Activated CD8-positive, alpha-beta T cell treated with anti-CD3 and anti-CD28 coated beads, Interleukin-2, amount 10 ng/mL, durations not matched to agents 7 days and 5 days (primary cell): ENCODE results near the gene GEMIN7. TPM values are rescaled to one million over a fixed set of nuclear protein-coding genes. Genes with fewer than 3 reads are reported as not detected.

Experiments
- ATAC-seq: fragments of 150-1000 bp; cut with Tn5 transposase; one replicate; pipeline ENCODE4 v1.10.0; 2021; ENCODE audit warnings: moderate library complexity
- CTCF ChIA-PET: fragments of 350-600 bp; sonication (Branson Sonifier 250); formaldehyde crosslinking; loops from one replicate; lab custom pipeline; 2021; ENCODE audit warnings: antibody characterized with exemption; lab: Charles Lee
- POLR2A ChIA-PET: fragments of 350-600 bp; sonication (Branson Sonifier 250); formaldehyde crosslinking; loops from one replicate; lab custom pipeline; 2021; ENCODE audit warnings: antibody characterized with exemption; lab: Charles Lee
- DNase-seq: peaks from one replicate; pipeline ENCODE4 v3.0.0-alpha.2; 2020
- H3K27ac Mint-ChIP-seq: one replicate; pipeline ENCODE4 v1.8.0; 2021; ENCODE audit warnings: mild to moderate bottlenecking, mixed read lengths
- H3K27me3 Mint-ChIP-seq: one replicate; pipeline ENCODE4 v1.8.0; 2021; ENCODE audit warnings: low read depth, mixed read lengths
- H3K36me3 Mint-ChIP-seq: one replicate; pipeline ENCODE4 v1.8.0; 2021; ENCODE audit warnings: low read depth, mixed read lengths
- H3K4me1 Mint-ChIP-seq: one replicate; pipeline ENCODE4 v1.8.0; 2021; ENCODE audit warnings: low read depth, mixed read lengths
- H3K4me3 Mint-ChIP-seq: one replicate; pipeline ENCODE4 v1.8.0; 2021; ENCODE audit warnings: mild to moderate bottlenecking, mixed read lengths
- H3K9me3 Mint-ChIP-seq: one replicate; pipeline ENCODE4 v1.8.0; 2022; ENCODE audit warnings: mixed read lengths; ENCODE audit not compliant: insufficient read depth
- total RNA-seq, 2 experiments: library from RNA; stranded (reverse); gene quantifications; one replicate each; pipeline ENCODE4 v1.2.3, GENCODE V29; 2021

GEMIN7 gene
- total RNA-seq, 2 experiments from 2014 or later, result 30.2 to 31.7 TPM

- Mint-ChIP-seq H3K4me3 (no peak overlapping the region), H3K4me1 (peaks cover 36% of the 10 kb centered on the region)
Measured at GRCh38 chr19:45046355-45046754, 32.7 kb upstream of the GEMIN7 start.

GRCh38 chr19:45047188-45047797 is 31.8 kb upstream of the GEMIN7 start:
- H3K4me1 Mint-ChIP-seq, result peaks cover 29% of the 10 kb centered on the region
- no peaks in the 10 kb centered on the region for H3K9me3 Mint-ChIP-seq
- H3K36me3 Mint-ChIP-seq, result peaks cover 40% of the 10 kb centered on the region
- POLR2A ChIA-PET, result no interaction called here
- peak overlapping the region; percentile 85 for H3K27ac Mint-ChIP-seq
- ATAC-seq (no peak), DNase-seq (no peak)
- CTCF ChIA-PET, result interaction anchor here (1.2 to 3.6 kb wide), 2 partner anchors 12 to 131 kb away, joined by 3 to 24 read pairs; partner anchors contain the start of genes BLOC1S3 and TRAPPC6A
- H3K27me3 Mint-ChIP-seq, result no peaks in the 10 kb centered on the region
- H3K4me3 Mint-ChIP-seq, result peak overlapping the region; percentile 67

More at GRCh38 chr19:45046355-45046754, 32.7 kb upstream of the GEMIN7 start:
- no peaks in the 10 kb centered on the region for H3K27me3 Mint-ChIP-seq
- peaks cover 44% of the 10 kb centered on the region for H3K36me3 Mint-ChIP-seq
- ChIA-PET POLR2A (no interaction called here), CTCF (interaction anchor here (3.6 kb wide), 1 partner anchor 13 kb away, joined by 24 read pairs; no protein-coding TSS in a partner anchor)
- peak overlapping the region; percentile 85 for H3K27ac Mint-ChIP-seq
- DNase-seq (no peak), ATAC-seq (no peak)
- no peaks in the 10 kb centered on the region for H3K9me3 Mint-ChIP-seq

GRCh38 chr19:45049073-45049736 is 29.9 kb upstream of the GEMIN7 start:
- no peaks in the 10 kb centered on the region for H3K27me3 Mint-ChIP-seq
- H3K4me3 Mint-ChIP-seq, result no peak overlapping the region
- ChIA-PET POLR2A (interaction anchor here (0.9 kb wide), 1 partner anchor 11 kb away, joined by 5 read pairs; the partner anchor contains the start of gene CLASRP), CTCF (interaction anchor here (4.1 kb wide), 1 partner anchor 10 kb away, joined by 23 read pairs; no protein-coding TSS in a partner anchor)
- peaks cover 29% of the 10 kb centered on the region for H3K4me1 Mint-ChIP-seq
- DNase-seq (no peak), ATAC-seq (no peak)
- peak overlapping the region; percentile 37 for H3K27ac Mint-ChIP-seq
- H3K36me3 Mint-ChIP-seq, result peaks cover 37% of the 10 kb centered on the region
- H3K9me3 Mint-ChIP-seq, result no peaks in the 10 kb centered on the region

- Mint-ChIP-seq H3K27me3 (no peaks in the 10 kb centered on the region), H3K4me1 (peaks cover 29% of the 10 kb centered on the region), H3K27ac (peak overlapping the region; percentile 37), H3K9me3 (no peaks in the 10 kb centered on the region), H3K4me3 (no peak overlapping the region), H3K36me3 (peaks cover 39% of the 10 kb centered on the region)
- ATAC-seq, result no peak
- DNase-seq, result no peak
- POLR2A ChIA-PET, result no interaction called here
- CTCF ChIA-PET, result interaction anchor here (4.1 kb wide), 1 partner anchor 10 kb away, joined by 23 read pairs; no protein-coding TSS in a partner anchor
Measured at GRCh38 chr19:45050036-45050435, 29.0 kb upstream of the GEMIN7 start.

GRCh38 chr19:45051929-45052579 is 27.0 kb upstream of the GEMIN7 start:
- Mint-ChIP-seq H3K4me1 (peaks cover 11% of the 10 kb centered on the region), H3K4me3 (no peak overlapping the region), H3K36me3 (peaks cover 23% of the 10 kb centered on the region), H3K9me3 (no peaks in the 10 kb centered on the region), H3K27me3 (no peaks in the 10 kb centered on the region), H3K27ac (no peak overlapping the region)
- CTCF ChIA-PET, result interaction anchor here (4.1 kb wide), 1 partner anchor 8 kb away, joined by 23 read pairs; no protein-coding TSS in a partner anchor
- DNase-seq (no peak), ATAC-seq (no peak)
- POLR2A ChIA-PET, result interaction anchor here (0.8 kb wide), 1 partner anchor 12 kb away, joined by 4 read pairs; no protein-coding TSS in a partner anchor

GRCh38 chr19:45056831-45057230 is 22.2 kb upstream of the GEMIN7 start:
- H3K4me3 Mint-ChIP-seq, result no peak overlapping the region
- ChIA-PET CTCF (interaction anchor here (4.9 kb wide), 1 partner anchor 68 kb away, joined by 17 read pairs; no protein-coding TSS in a partner anchor), POLR2A (no interaction called here)
- H3K36me3 Mint-ChIP-seq, result peaks cover 45% of the 10 kb centered on the region
- no peaks in the 10 kb centered on the region for H3K9me3 Mint-ChIP-seq
- H3K27me3 Mint-ChIP-seq, result no peaks in the 10 kb centered on the region
- no peak overlapping the region for H3K27ac Mint-ChIP-seq
- H3K4me1 Mint-ChIP-seq, result no peaks in the 10 kb centered on the region
- no peak for ATAC-seq
- DNase-seq, result no peak

- Mint-ChIP-seq H3K9me3 (no peaks in the 10 kb centered on the region), H3K27ac (no peak overlapping the region), H3K4me1 (no peaks in the 10 kb centered on the region), H3K36me3 (peaks cover 43% of the 10 kb centered on the region), H3K27me3 (no peaks in the 10 kb centered on the region), H3K4me3 (no peak overlapping the region)
- ChIA-PET POLR2A (no interaction called here), CTCF (interaction anchor here (4.9 kb wide), 1 partner anchor 68 kb away, joined by 17 read pairs; no protein-coding TSS in a partner anchor)
- ATAC-seq (no peak), DNase-seq (no peak)
Measured at GRCh38 chr19:45057444-45057843, 21.6 kb upstream of the GEMIN7 start.

GRCh38 chr19:45058622-45059159 is 20.4 kb upstream of the GEMIN7 start:
- ATAC-seq, result no peak
- H3K27ac Mint-ChIP-seq, result peak overlapping the region; percentile 33

GRCh38 chr19:45059258-45059965 is 19.6 kb upstream of the GEMIN7 start:
- H3K4me3 Mint-ChIP-seq, result no peak overlapping the region
- peaks cover 48% of the 10 kb centered on the region for H3K36me3 Mint-ChIP-seq
- ChIA-PET POLR2A (interaction anchor here (1.4 kb wide), 1 partner anchor 12 kb away, joined by 5 read pairs; no protein-coding TSS in a partner anchor), CTCF (interaction anchor here (0.6 to 4.9 kb wide), 38 partner anchors 9 to 868 kb away, joined by 3 to 24 read pairs (median 4); partner anchors contain the start of genes CLASRP, GEMIN7, PPP1R37 and RELB)
- H3K4me1 Mint-ChIP-seq, result no peaks in the 10 kb centered on the region
- ATAC-seq, result peak; percentile 88
- H3K9me3 Mint-ChIP-seq, result no peaks in the 10 kb centered on the region
- DNase-seq, result peak; percentile 90
- no peaks in the 10 kb centered on the region for H3K27me3 Mint-ChIP-seq
- H3K27ac Mint-ChIP-seq, result no peak overlapping the region

More at GRCh38 chr19:45058622-45059159, 20.4 kb upstream of the GEMIN7 start:
- DNase-seq, result no peak
- POLR2A ChIA-PET, result interaction anchor here (1.4 kb wide), 1 partner anchor 13 kb away, joined by 5 read pairs; no protein-coding TSS in a partner anchor
- Mint-ChIP-seq H3K4me1 (no peaks in the 10 kb centered on the region), H3K27me3 (no peaks in the 10 kb centered on the region), H3K36me3 (peaks cover 46% of the 10 kb centered on the region), H3K9me3 (no peaks in the 10 kb centered on the region), H3K4me3 (no peak overlapping the region)
- CTCF ChIA-PET, result interaction anchor here (0.8 to 4.9 kb wide), 18 partner anchors 9 to 402 kb away, joined by 3 to 24 read pairs (median 6); partner anchors contain the start of genes CLASRP, GEMIN7 and PPP1R37

GRCh38 chr19:45061965-45062364 is 17.1 kb upstream of the GEMIN7 start:
- no peak for DNase-seq
- Mint-ChIP-seq H3K27me3 (no peaks in the 10 kb centered on the region), H3K4me1 (no peaks in the 10 kb centered on the region), H3K27ac (no peak overlapping the region), H3K9me3 (no peaks in the 10 kb centered on the region), H3K36me3 (peaks cover 55% of the 10 kb centered on the region), H3K4me3 (no peak overlapping the region)
- ChIA-PET CTCF (no interaction called here), POLR2A (interaction anchor here (0.6 kb wide), 1 partner anchor 20 kb away, joined by 3 read pairs; no protein-coding TSS in a partner anchor)
- ATAC-seq, result no peak
